ENCODE results near the gene NVL.

- TF ChIP-seq POLR2A (IDR thresholded peaks at IDR 0.05; ENCODE audit: low read length) = no peak
- TF ChIP-seq GATA1 (IDR thresholded peaks at IDR 0.05; ENCODE audit: low read depth, low read length) = no peak
Measured at GRCh38 chr1:224212618-224213061, 117.3 kb downstream of the NVL start.
